Measurements from ENCODE around the gene RPIA.
"Not testable (repeated sequence)": the region's sequence is repeated elsewhere in the genome, so short reads cannot be mapped to it uniquely, and the experiment has no call there.

Gene RPIA

DNA sequence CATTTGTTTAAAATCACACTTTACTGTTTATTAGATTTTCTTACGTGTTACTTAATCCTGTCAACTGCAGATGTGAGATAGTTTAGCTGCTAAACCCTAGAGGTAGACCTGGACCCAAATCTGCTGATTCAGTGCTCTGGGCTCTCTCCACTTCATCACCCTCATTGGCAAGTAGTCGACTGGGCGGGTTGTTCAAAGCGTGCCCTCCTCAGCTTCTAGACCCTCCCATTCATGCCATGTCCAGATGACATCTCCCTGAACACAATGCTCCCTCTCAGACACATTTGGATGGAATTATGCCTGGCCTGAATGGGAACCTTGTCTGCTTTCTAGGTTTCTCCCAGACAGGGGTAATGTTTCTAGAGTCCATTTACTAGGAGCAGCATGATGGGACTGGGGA lies 43.7 kb downstream of the RPIA start:
- DNase-seq (ENCODE audit: low spot score) = no peak

DNA sequence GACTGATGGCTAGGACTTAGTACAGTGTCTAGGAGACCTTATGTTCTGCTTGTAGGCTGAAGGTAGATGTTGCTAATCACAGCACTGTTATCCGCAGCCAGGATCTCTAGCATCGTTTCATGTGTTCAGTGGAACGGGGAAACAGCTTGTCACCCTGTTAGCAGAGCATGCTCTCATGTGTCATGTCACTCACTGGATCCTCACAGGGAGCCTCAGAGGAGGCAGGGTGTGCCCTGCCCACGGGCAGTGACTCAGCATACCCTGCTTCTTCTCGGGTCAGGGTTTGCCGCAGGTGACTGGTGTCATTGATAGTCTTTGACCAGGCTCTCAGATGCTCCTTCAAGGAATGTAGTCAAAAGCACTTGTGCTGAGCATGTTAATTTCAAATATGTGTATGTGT lies 44.4 kb downstream of the RPIA start:
- no peak for DNase-seq (ENCODE audit: low spot score)

DNA sequence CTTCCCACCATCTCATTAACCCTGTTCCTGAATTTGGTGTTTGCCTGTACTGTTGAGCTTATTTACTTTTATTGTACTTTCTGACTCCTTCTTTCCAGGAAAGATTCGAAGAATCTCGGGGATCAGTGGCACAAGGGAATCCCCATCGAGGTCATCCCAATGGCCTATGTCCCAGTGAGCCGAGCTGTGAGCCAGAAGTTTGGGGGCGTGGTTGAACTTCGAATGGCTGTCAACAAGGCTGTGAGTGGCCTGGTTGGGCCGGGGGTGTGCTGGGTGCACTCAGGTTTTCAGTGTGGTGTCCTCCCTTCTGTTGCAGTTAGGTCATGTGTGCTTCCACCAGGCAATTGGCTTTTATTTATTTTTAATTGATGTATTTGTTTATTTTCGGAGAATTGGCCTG lies 45.0 kb downstream of the RPIA start:
- DNase-seq (ENCODE audit: low spot score) = no peak

DNA sequence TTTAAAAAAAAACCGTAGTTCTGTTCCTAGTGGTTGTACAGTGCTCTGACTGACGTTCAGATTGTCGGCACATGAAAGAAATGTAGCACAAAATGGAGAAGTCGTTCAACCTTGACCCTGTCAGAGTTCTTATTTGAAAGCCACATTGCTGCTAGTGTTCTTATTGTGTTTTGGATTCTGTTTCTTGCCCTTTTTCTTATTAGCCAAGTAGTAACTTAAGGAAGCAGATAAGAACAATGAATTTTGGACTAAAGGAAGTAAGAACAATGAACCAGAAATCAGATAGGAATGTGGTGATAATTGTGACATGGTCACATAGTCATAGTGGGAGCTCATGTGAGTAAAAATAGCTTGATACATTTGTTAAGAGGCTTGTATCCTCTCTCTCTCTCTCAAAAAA lies 45.9 kb downstream of the RPIA start:
- no peak for DNase-seq (ENCODE audit: low spot score)

DNA sequence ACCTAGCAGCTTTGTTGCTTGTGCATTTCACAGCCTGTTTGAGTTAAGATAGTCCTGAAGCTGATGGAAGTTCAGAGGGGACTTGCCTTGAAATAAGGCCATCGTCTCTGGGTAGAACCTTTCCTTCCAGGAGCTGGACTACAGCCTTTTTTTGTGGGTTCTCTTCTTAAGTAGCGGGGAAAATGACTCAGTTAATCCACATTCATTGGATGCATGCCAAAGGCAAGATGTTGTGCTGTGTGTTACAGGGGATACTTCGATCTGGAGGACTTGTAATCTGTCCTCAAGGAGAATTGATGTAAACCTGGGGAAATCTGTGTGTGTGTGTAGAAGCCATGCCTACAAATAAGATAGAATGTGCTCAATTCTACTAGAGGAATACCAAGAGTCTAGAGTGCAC lies 46.8 kb downstream of the RPIA start:
- DNase-seq (ENCODE audit: low spot score) = no peak

DNA sequence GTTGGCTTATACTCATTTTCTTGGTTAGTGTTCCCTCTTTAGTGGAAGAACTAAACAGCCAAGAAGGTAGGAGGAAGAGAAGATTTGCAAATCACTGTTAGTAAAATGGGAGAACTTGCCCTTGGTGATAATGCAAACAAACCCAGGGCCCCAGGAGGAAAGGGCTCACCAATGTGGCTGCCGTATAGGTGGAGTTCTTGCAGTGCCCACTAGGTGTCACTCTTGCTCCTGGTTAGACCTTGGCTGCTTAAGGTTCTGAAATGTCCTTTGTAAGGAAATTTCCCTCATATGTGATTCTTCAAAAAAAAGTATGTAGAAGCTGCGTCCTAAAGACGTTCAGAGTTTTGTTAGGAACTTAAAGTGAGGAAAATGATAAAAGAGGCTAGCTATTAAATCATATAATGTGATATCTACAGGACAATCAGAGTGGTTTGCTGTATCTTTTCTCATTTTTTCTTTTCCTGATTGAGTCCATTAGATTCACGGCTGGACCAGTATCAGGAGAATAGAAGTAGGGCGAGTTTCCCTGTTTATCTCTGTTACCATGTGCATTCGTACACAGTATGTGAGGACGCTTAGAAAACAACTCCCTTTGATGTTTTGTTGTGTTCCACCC lies 48.6 kb downstream of the RPIA start:
- peak; percentile 64 for DNase-seq (ENCODE audit: low spot score)

DNA sequence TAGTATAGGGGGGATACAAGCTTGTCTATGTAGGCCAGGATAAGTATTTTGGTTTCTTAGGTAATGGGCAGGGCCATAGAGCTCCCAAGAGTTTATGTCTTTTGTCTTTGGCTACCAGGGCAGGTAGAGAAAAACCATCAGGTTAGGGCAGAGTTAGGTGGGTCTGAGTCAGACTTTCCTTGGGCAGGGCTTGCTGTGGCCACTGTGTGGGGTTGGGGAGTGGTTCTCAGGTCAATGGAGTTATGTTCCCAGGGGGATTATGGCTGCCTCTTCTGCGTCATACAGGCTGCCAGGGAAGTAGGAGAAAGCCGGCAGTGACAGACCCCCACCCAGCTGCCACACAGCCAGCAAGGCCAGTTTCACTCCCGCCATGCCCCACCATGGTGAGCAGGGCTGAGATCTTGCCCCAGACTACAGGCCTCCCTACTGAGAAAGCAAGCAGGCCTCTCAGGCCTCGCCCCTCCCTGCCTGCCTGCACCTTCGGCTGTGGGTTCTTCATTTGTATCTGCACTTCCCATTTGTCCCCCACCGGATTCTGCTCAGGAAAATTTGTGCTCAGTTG lies 55.5 kb downstream of the RPIA start:
- no peak for DNase-seq (ENCODE audit: low spot score)

DNA sequence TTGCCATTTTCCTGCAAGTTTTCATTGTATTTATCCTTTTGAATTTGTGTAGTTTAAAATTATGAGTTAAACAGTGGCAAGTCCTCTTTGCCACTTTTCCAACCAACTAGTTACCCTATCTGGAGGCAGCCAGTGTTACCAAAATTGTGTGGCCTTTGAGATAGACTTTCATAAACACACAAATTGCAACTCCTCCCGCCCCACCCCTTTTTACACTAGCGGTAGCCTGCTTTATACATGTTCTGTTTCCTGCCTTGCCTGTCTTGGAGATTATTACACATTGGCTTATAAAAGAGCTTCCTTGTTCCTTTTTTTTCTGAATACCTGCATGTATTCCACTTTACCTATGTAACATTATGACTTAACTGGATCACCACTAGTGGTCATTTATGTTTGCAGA lies 56.5 kb downstream of the RPIA start:
- no peak for DNase-seq (ENCODE audit: low spot score)

DNA sequence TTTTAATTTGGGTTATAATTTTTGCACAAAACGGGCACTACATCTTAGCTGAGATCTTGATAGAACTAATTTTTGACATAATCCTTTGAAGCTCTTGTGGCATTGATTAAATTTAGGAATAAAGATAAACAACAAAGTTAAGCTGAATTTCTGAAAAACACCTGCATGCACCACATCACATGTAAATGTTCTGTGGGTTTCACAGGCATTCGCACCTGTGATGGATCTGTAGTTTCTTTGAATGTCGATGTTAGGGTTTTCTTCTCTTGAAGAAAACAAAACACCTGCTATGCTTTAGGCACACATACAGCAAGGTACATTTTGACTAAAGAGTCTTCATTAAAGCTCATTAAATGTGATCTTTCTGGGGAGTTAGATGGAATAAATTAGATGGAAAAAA lies 60.3 kb downstream of the RPIA start:
- DNase-seq (ENCODE audit: low spot score) = no peak

DNA sequence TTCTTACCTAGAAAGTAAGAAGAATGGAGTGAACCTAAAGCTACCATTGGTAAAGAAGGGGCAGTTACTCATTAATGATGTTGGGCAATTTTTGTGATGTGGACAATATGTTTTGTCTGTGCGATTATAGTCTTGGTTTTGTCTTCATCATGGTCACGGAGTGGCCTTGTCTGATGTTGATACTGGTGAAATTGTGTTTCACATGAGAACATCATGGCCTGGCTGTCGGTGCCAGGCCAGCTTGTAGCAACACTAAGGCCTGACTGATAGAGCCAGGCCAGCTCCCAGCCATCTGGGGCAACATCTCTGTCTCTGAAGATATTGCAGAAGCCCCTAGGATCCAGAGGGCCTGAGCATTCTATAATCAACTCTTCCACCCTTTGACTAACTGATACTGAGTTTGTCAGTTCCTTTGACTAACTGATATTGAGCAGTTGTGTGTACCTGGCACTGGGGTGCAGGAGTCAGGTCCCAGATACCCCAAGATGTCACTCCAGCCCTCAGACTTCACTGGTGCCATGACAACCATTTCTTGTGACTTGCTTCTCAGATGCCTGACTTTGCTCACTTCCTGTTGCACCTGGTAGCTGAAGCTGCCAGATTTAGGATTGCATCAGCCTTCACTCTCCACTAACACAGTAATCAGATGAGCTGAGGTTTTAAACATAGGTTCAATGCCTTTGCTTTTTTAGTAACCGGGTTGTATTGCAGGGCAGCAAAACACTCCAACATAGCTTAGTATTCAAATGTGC lies 62.5 kb downstream of the RPIA start:
- DNase-seq (ENCODE audit: low spot score) = no peak

DNA sequence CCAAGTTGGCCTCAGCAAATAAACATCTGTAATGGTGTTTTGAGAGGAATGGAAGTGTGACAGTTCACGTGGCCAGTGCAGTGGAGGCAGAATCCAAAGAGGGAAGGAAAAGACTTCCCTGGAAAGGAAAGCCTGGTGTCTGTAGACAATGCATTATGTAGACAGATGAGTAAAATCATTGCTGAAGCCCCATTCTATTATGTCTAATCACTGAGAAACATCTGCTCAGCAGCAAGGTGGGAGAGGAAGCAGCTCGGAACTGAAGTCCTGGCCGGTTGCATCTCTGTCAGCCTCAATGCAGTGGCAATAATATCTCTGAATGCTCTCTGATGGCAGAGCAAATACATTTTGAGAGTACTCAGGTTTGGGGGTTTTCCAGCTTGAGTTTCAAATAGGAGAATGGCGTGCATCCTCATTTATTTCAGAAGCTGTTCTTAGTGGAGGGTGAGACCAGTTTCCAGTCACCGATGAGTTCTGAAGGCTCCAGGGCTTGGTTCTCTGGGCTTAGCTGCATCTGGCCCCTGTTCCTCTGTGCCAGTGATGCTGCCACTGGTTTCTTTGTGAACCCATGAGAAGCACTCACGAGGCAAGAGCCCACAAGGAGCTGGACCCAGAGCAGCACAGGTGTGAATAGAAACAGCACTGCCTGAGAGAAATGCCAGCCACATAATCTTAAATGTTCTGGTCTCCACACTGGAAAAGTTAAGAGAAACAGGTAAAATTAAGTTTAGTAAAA lies 63.3 kb downstream of the RPIA start:
- no peak for DNase-seq (ENCODE audit: low spot score)

DNA sequence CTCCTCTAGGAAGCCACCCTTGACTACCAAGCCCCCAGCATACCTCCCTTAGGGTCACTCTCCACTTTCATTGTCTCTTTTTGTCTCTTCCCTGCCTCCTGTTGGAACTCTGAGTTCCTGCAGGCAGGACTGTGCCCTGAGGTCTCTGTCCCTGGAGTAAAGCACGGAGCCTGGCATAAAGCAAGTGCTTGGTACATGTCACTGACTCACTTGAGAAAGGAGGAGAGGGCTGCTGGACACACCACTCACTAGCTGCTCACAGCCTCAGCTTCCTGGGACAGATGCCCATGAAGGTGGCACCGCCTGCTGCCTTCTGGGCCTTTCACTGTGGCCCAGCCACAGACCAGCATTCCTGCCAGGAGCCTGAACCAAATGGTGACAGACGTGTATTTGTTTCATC lies 64.4 kb downstream of the RPIA start:
- DNase-seq (ENCODE audit: low spot score) = no peak

DNA sequence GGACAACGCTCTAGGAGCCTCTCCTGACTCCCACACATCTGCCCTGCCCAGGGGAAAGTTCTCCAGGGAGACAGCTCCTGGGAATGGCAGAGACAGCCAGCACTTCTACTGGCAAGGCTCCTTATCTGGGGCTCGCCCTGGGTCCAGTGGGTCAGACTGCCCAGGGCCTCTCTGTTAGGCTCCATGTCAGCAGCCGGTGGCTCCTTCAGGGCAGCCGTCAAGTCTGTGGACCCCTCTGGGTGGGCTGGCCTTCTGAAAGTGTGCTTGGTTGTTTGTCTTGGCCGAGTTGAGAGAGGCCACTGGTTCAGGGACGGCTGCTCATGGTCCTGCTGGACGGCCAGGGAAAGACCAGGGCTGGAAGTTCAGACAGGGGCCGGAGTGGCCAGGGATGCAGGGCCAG lies 65.6 kb downstream of the RPIA start:
- no peak for DNase-seq (ENCODE audit: low spot score)

DNA sequence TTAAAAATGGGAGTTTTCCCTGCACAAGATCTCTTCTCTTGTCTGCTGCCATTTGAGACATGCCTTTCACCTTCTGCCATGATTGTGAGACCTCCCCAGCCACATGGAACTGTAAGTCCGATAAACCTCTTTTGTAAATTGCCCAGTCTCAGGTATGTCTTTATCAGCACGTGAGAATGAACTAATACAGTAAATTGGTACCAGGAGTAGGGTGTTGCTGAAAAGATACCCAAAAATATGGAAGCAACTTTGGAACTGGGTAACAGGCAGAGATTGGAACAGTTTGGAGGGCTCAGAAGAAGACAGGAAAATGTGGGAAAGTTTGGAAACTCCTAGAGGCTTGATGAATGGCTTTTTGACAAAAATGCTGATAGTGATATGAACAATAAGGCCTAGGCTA lies 67.2 kb downstream of the RPIA start:
- not testable (repeated sequence) for DNase-seq (ENCODE audit: low spot score)

DNA sequence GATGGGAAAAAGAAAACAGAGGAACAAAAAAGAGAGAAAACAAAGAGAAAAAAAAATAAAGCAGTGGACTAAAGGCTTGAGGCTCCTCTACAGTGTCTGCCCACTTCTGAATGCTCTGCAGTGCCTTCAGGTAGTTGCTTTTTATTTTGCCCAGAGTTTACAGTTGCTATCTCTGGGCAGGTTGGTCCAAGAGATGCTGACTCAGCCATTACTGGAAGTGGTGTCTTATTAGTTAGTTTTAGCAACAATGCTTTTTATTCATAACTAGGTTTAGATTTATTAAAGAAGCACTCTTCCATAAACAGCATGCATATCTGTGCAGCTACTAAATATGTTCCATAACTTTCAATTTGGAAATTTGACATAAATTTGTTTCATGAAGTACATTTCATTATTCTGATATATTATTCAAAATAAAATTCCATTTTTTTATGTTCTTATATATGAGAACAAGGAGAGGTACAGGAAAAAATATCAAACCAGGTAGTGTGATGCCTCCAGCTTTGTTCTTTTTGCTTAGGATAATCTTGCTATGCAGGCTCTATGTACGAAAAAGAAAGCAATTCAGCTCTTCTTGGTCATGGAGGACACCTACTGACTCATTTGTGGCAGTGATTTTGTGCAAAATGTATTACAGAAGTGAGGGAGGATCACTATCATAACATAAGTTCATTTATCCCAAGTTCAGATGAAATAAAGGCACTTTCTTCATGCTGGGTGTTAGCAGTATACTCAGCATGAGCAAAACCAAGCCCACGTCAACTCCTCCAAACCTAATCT lies 69.5 kb downstream of the RPIA start:
- no peak for DNase-seq (ENCODE audit: low spot score)

DNA sequence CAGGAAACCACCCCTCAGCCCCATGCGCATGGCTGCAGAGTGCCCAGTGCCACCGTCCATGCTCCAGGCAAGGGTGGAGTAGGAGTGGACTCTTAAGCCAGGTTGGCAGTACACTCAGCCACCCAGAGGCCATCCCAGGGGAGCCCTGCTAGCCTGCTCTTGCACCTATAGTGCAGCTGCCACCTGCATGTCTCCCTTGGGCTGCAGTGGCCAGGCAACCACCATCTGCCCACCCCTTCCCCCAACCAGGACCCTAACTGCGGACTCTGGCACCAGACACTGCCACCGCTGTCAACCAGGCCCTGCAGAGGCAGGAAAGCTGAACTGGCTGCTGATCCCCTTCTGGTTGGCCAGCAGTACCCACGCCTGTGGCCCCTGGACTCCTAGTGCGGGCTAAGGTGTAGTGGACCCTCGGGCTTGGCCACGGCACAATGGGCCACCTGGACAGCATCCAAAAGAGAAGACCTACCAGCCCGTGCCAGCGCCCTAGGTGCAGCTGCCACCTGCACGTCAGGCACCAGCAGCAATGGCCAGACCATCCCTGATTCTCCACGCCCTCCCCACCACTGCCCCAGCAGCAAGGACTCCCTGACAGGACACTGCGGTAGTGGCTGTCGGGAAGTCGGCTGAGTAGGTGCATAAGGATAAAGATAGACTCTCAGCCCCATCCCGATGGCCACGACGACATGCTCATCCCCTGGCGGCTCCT lies 72.8 kb downstream of the RPIA start:
- DNase-seq (ENCODE audit: low spot score) = no peak

DNA sequence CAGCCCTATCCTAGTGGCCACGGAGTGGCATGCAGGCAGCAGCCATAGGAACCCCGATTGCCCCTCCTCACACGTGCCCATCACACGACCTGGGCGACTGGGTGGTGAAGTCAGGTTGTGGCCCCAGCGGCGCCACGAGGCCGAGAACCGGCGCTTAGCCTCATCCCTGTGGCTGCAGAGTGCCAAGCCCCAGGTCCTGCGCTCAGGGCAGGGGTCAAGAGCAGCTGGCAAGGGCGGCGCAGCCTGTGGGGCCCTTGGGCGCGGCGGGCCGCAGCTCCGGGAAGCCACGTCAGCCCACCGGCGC lies 73.3 kb downstream of the RPIA start:
- no peak for DNase-seq (ENCODE audit: low spot score)

DNA sequence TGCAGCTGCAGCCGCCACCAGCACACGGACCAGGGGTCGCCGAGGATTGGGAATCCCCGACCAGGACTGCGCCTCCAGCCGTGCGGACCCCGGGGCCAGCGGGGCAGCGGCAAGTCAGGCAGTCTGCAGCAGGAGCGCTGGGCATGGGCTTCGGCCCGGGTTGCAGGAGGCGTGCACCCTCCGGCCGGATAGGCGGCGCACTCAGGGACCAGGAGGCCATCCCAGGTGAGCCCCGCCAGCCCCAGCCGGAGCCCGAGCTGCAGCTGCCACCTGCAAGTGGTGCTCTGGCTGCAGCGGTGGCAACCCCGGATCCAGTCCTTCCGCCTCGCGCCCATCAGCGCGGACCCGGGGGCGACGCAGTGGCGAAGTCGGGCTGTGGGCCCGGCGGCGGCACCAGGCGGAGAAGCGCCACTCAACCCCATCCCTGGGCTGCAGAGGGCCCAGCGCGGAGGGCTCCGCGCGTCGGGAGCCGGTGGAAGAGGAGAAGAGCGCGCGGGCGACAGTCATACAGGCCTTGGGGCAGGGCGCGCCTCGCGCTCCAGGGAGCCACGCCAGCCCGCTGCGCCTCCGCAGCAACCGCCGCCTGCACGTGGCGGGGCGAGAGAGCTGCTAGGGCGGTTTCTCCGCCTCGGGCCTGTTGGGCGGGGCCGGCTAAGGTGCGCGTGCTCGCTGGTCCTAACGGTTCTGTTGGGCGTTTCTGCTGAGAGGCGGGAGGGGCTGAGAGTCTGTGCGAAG lies 73.8 kb downstream of the RPIA start:
- peak; percentile 57 for DNase-seq (ENCODE audit: low spot score)

DNA sequence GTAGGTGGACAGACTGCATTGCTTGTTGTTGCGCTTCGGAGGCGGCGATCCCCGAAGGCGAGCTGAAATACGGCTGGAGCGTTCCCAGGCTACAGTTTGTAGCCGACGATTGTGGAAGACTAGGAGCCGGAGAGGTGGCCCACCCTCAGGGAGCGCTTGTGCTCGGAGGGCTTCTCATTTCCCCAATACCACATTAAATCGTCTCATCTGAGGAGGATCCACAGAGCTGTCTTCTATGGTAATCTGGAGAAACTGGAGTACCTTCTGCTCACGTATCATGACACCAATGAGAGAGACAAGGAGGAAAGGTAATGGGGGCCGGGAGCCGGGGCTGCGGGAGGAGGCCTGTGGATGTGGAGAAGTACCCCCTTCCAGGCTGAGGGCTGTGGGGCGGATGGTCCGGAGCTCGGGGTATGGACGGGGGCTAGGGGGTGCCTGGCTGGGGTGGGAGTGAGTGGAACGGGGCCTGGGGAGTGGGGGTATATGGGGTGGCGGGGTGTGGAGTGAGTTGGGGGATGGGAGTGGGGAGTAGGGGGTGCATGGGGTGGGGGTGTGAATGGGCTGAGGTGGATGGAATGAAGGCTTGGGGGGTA lies 74.5 kb downstream of the RPIA start:
- DNase-seq (ENCODE audit: low spot score) = not testable (repeated sequence)

DNA sequence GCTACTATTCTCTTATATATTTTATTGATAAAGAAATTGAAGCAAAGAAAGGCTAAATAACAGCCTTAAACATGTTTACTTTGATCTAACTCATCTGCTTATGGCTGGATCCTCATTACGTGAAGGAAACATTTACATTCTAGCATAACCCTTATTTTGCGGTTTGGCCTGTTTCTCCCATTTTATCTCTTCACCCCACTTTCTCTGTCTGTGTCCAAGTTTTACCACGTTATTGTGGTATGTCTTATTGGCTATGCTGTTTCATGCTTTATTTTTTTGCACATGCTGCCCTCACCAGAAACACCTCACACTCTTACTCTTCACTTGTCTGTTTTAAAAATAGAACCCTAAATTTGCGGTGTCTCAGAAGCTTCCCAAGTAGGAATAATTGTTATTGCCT lies 78.5 kb downstream of the RPIA start:
- no peak for DNase-seq (ENCODE audit: low spot score)

All from ecto neural progenitor cell (in vitro differentiated cells).